Activated B cell treated with CpG ODN at 0.5 μM for 24 hours (primary cell): ENCODE data around the gene ADGRE1. TPM values are rescaled to one million over a fixed set of nuclear protein-coding genes. Genes with fewer than 3 reads are reported as not detected.

Experiments used
- ATAC-seq: fragments of 200-7000 bp; cut with Tn5 transposase; one replicate; pipeline ENCODE4 v1.10.0; 2021; ENCODE audit warnings: low read depth, mild to moderate bottlenecking, moderate library complexity
- CTCF ChIA-PET: fragments of 350-600 bp; sonication (Branson Sonifier 250); formaldehyde crosslinking; loops from one replicate; lab custom pipeline; 2021; ENCODE audit warnings: antibody characterized with exemption; lab: Charles Lee
- POLR2A ChIA-PET: fragments of 350-600 bp; sonication (Branson Sonifier 250); formaldehyde crosslinking; loops from one replicate; lab custom pipeline; 2021; ENCODE audit warnings: antibody characterized with exemption; lab: Charles Lee
- DNase-seq: peaks from one replicate; pipeline ENCODE4 v3.0.0; 2022
- H3K27ac Mint-ChIP-seq: one replicate; pipeline ENCODE4 v1.8.0; 2020; ENCODE audit warnings: mixed read lengths
- H3K27me3 Mint-ChIP-seq: one replicate; pipeline ENCODE4 v1.8.0; 2021; ENCODE audit warnings: mixed read lengths
- H3K36me3 Mint-ChIP-seq: one replicate; pipeline ENCODE4 v1.8.0; 2021; ENCODE audit warnings: low read depth, mixed read lengths
- H3K4me1 Mint-ChIP-seq: one replicate; pipeline ENCODE4 v1.8.0; 2021; ENCODE audit warnings: mixed read lengths
- H3K4me3 Mint-ChIP-seq: one replicate; pipeline ENCODE4 v1.8.0; 2020; ENCODE audit warnings: mild to moderate bottlenecking, mixed read lengths
- H3K9me3 Mint-ChIP-seq: one replicate; pipeline ENCODE4 v1.8.0; 2020; ENCODE audit warnings: mixed read lengths
- intact Hi-C: fragments of 100-400 bp; cut with micrococcal nuclease; formaldehyde crosslinking; loops from one replicate; pipeline ENCODE4 v1.15.1; 2024
- total RNA-seq: library from RNA; stranded (reverse); gene quantifications from 2 replicates; pipeline ENCODE4 v1.2.3, GENCODE V29; 2022
- TF ChIP-seq, protein P1 (sequence below): fragments of 200-600 bp; IDR thresholded peaks from one replicate; pipeline ENCODE4 v1.8.0; 2022; ENCODE audit warnings: antibody characterized with exemption, mild to moderate bottlenecking

The ADGRE1 gene
- total RNA-seq, 1 donor from 2014 or later, result 0.18 TPM

DNA sequence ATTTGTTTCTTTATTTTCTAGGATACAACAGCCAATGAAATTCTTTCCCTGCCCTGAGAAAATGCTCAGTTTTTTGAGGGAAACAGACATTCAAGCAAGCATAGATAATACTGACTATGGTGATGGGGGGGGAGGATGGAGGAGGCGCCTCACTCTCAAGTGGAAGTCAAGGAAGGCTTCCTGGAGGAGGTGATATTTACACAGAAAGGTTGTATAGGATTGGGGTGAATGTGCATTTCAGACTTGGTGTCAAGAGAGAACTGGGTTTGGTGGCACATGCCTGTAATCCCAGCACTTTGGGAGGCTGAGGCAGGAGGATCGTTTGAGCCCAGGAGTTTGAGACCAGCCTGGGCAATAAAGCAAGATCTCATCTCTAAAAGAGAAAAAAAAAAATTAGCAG lies 12.2 kb upstream of the ADGRE1 start:
- H3K36me3 Mint-ChIP-seq, result no peaks in the 10 kb centered on the region
- no peak overlapping the region for H3K4me3 Mint-ChIP-seq
- TF ChIP-seq, protein P1, sequence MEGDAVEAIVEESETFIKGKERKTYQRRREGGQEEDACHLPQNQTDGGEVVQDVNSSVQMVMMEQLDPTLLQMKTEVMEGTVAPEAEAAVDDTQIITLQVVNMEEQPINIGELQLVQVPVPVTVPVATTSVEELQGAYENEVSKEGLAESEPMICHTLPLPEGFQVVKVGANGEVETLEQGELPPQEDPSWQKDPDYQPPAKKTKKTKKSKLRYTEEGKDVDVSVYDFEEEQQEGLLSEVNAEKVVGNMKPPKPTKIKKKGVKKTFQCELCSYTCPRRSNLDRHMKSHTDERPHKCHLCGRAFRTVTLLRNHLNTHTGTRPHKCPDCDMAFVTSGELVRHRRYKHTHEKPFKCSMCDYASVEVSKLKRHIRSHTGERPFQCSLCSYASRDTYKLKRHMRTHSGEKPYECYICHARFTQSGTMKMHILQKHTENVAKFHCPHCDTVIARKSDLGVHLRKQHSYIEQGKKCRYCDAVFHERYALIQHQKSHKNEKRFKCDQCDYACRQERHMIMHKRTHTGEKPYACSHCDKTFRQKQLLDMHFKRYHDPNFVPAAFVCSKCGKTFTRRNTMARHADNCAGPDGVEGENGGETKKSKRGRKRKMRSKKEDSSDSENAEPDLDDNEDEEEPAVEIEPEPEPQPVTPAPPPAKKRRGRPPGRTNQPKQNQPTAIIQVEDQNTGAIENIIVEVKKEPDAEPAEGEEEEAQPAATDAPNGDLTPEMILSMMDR, result no peak
- ATAC-seq, result no peak
- ChIA-PET CTCF (no interaction called here), POLR2A (no interaction called here)
- no peaks in the 10 kb centered on the region for H3K9me3 Mint-ChIP-seq
- no peaks in the 10 kb centered on the region for H3K4me1 Mint-ChIP-seq
- intact Hi-C loops, result no loop called here
- H3K27ac Mint-ChIP-seq, result no peak overlapping the region
- DNase-seq, result no peak
- H3K27me3 Mint-ChIP-seq, result peaks cover 18% of the 10 kb centered on the region

- no peak for ATAC-seq
- intact Hi-C loops, result no loop called here
- ChIA-PET CTCF (no interaction called here), POLR2A (no interaction called here)
- Mint-ChIP-seq H3K4me3 (no peak overlapping the region), H3K9me3 (no peaks in the 10 kb centered on the region), H3K36me3 (no peaks in the 10 kb centered on the region), H3K4me1 (no peaks in the 10 kb centered on the region), H3K27ac (no peak overlapping the region), H3K27me3 (peaks cover 23% of the 10 kb centered on the region)
- no peak for DNase-seq
- TF ChIP-seq, protein P1, result no peak
Measured at GRCh38 chr19:6876748-6877147, 10.6 kb upstream of the ADGRE1 start.

- CTCF ChIA-PET, result no interaction called here
- Mint-ChIP-seq H3K27me3 (peaks cover 23% of the 10 kb centered on the region), H3K4me3 (no peak overlapping the region), H3K9me3 (no peaks in the 10 kb centered on the region), H3K36me3 (no peaks in the 10 kb centered on the region), H3K4me1 (no peaks in the 10 kb centered on the region), H3K27ac (no peak overlapping the region)
- no peak for ATAC-seq
- DNase-seq, result no peak
- intact Hi-C loops, result no loop called here
- TF ChIP-seq, protein P1, result no peak
- POLR2A ChIA-PET, result no interaction called here
Measured at GRCh38 chr19:6877766-6878165, 9.6 kb upstream of the ADGRE1 start.

GRCh38 chr19:6886277-6886897 lies 992 bp upstream of the ADGRE1 start:
- intact Hi-C loops, result no loop called here
- ChIA-PET CTCF (no interaction called here), POLR2A (no interaction called here)
- TF ChIP-seq, protein P1, result no peak
- DNase-seq (no peak), ATAC-seq (no peak)
- Mint-ChIP-seq H3K4me3 (no peak overlapping the region), H3K36me3 (no peaks in the 10 kb centered on the region), H3K27me3 (peaks cover 16% of the 10 kb centered on the region), H3K4me1 (no peaks in the 10 kb centered on the region), H3K9me3 (peaks cover 8% of the 10 kb centered on the region), H3K27ac (no peak overlapping the region)

DNA sequence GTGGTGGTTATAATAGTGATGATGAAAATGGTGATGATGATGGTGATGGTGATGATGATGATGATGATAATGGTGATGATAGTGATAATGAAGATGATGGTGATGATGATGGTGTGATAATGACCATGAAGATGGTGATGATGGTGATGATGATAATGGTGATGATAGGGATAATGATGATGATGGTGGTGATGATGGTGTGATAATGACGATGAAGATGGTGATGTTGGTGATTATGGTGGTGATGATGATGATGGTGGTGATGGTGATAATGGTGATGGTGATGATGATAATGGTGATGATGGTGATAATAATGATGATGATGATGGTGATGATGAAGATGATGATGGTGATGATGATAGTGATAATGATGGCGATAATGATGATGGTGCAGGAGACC lies 1.6 kb downstream of the ADGRE1 start:
- Mint-ChIP-seq H3K36me3 (no peaks in the 10 kb centered on the region), H3K4me3 (no peak overlapping the region), H3K27me3 (peaks cover 16% of the 10 kb centered on the region), H3K4me1 (peaks cover 13% of the 10 kb centered on the region), H3K27ac (no peak overlapping the region), H3K9me3 (peaks cover 8% of the 10 kb centered on the region)
- POLR2A ChIA-PET, result interaction anchor here (0.7 kb wide), 1 partner anchor 568 kb away, joined by 9 read pairs; no protein-coding TSS in a partner anchor
- DNase-seq (no peak), ATAC-seq (no peak)
- CTCF ChIA-PET, result no interaction called here
- intact Hi-C loops, result no loop called here
- TF ChIP-seq, protein P1, result no peak
